Subcutaneous adipose tissue (tissue), 4 donors: ENCODE data around the gene MAP1LC3B2. TPM values are rescaled to one million over a fixed set of nuclear protein-coding genes. Genes with fewer than 3 reads are reported as not detected.

ENCODE experiments used
- CTCF ChIP-seq: fragments of 450-650 bp; IDR thresholded peaks from one replicate; pipeline ENCODE4 v1.5.1; 2016; ENCODE audit warnings: low read depth, mild to moderate bottlenecking, control low read depth, antibody characterized with exemption, moderate library complexity
- total RNA-seq, 4 donors: library from RNA; depleted of rRNA; stranded (reverse); fragments of >200 nt; gene quantifications; one replicate each; pipeline ENCODE4 v1.1.0, GENCODE V29; 2016

The MAP1LC3B2 gene
- 1 to 10 TPM in 2 of 4 donors, not detected in 2; 1.1 to 1.5 TPM for total RNA-seq

DNA sequence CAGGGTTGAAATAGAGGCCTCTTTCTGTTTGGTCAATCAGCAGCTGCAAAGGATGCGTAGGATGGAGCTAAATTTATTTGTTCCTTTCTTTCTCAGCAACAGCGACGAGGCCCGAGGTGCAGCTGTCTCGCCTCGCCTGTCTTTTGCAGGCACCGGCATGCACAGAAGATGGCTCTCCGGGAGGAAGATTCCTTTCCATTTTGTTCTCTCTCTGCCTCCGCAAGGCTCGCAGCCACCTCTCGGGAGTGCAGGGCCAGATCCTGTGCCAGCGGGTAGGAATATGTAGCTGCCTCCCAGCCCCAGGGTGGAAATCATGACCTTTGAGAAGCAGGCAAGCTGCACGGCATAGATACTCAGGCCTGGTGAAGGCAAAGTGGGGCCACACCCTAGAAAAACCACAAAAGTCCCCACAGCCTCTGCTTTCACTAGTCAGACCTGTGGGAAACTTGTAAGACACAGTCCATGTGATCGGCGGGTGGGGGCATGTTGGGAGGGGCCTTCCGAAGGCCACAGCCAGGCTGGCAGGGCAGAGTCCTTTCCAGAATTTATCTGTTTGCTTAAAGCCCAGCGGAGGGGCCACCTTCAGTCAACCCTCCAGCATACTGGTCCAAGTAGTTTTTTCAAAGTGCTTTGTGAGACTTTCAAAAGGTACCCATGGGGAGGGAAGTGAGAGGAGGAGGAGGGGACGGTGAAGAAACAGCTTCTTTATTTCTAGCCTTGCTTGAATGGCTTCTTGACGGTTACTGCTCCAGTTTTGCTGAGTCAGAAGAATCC is at the start of gene MAP1LC3B2:
MAP1LC3B2 (plus strand) TSS at position 220 of the 774 bp plus-strand sequence. CDS start 16,562 bp downstream, outside the sequence.
- no peak for TF ChIP-seq CTCF

GRCh38 chr12:116513944-116514343 is 45.2 kb upstream of the MAP1LC3B2 start:
- TF ChIP-seq CTCF = no peak

GRCh38 chr12:116515684-116516083 is 43.5 kb upstream of the MAP1LC3B2 start:
- no peak for TF ChIP-seq CTCF

DNA sequence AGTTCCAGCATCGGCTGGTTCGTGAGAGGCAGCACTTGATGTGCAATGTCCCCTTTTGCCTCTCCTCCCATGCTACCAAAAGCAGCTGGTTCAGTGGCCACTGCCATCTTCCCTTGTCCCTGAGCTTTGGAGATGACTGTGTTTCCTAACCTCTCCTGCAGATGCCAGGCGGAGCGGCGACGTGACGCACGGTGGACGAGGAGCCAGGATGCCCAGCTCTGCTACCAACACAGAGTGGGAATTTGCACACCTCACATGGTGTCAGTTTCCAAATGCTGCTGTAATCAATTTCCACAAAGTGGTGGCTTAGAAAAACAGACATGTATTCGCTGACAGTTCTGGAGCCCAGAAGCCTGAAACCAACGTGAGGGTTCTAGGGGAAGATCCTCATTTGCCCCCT is 42.5 kb upstream of the MAP1LC3B2 start:
- no peak for TF ChIP-seq CTCF

- TF ChIP-seq CTCF = no peak
These were observed 41.6 kb upstream of the MAP1LC3B2 start for GRCh38 chr12:116517431-116518045.

DNA sequence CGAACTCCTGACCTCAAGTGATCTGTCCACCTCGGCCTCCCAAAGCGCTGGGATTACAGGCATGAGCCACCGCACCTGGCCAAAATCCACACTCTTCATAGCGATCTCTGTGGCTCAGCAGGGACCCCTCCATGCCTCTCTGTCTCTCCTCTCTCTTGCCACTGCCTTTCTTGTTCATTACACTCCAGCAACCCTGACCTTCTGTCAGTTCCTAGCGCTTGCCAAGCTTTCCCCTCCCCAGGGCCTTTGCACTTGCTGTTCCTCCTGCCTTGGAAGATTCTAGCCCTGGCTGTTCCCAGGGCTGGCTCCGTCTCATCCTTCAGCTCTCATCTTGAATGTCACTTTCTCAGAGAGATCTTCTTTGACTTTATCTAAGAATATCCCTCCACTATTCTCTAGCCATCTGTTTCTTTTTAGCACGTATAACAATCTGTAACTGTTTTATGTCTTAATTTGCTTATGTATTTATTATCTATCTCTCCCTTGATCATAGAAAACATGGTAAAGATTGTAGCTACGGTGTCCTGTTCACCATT is 38.9 kb upstream of the MAP1LC3B2 start:
- no peak for TF ChIP-seq CTCF

GRCh38 chr12:116520801-116521471 is 38.2 kb upstream of the MAP1LC3B2 start:
- no peak for TF ChIP-seq CTCF
